ENCODE measurements around the gene CEACAM7. TPM values are rescaled to one million over a fixed set of nuclear protein-coding genes. Genes with fewer than 3 reads are reported as not detected.

CEACAM7 gene
- total RNA-seq, 1 experiment from 2014 or later, result not detected

DNA sequence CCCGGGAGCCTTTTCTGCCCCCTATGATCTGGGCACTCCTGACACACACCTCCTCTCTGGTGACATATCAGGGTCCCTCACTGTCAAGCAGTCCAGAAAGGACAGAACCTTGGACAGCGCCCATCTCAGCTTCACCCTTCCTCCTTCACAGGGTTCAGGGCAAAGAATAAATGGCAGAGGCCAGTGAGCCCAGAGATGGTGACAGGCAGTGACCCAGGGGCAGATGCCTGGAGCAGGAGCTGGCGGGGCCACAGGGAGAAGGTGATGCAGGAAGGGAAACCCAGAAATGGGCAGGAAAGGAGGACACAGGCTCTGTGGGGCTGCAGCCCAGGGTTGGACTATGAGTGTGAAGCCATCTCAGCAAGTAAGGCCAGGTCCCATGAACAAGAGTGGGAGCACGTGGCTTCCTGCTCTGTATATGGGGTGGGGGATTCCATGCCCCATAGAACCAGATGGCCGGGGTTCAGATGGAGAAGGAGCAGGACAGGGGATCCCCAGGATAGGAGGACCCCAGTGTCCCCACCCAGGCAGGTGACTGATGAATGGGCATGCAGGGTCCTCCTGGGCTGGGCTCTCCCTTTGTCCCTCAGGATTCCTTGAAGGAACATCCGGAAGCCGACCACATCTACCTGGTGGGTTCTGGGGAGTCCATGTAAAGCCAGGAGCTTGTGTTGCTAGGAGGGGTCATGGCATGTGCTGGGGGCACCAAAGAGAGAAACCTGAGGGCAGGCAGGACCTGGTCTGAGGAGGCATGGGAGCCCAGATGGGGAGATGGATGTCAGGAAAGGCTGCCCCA lies 8.5 kb upstream of the CEACAM7 start:
- no peaks in the 10 kb centered on the region for H3K79me1 ChIP-seq (ENCODE audit: insufficient read depth, low read depth, low read length, poor library complexity, severe bottlenecking)
- H3K14ac ChIP-seq (ENCODE audit: insufficient read depth, low read length), result no peak overlapping the region
- no peak overlapping the region for H2BK15ac ChIP-seq (ENCODE audit: low read depth, low read length)
- no peak overlapping the region for H4K5ac ChIP-seq (ENCODE audit: insufficient read length, low read depth, low read length)
- TF ChIP-seq, protein P1, sequence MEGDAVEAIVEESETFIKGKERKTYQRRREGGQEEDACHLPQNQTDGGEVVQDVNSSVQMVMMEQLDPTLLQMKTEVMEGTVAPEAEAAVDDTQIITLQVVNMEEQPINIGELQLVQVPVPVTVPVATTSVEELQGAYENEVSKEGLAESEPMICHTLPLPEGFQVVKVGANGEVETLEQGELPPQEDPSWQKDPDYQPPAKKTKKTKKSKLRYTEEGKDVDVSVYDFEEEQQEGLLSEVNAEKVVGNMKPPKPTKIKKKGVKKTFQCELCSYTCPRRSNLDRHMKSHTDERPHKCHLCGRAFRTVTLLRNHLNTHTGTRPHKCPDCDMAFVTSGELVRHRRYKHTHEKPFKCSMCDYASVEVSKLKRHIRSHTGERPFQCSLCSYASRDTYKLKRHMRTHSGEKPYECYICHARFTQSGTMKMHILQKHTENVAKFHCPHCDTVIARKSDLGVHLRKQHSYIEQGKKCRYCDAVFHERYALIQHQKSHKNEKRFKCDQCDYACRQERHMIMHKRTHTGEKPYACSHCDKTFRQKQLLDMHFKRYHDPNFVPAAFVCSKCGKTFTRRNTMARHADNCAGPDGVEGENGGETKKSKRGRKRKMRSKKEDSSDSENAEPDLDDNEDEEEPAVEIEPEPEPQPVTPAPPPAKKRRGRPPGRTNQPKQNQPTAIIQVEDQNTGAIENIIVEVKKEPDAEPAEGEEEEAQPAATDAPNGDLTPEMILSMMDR (conservative IDR thresholded peaks at IDR 0.05), result no peak
- no peak overlapping the region for H2BK5ac ChIP-seq (ENCODE audit: insufficient read length, low read length)
- H3K23me2 ChIP-seq (ENCODE audit: insufficient read length, low read depth, low read length, poor library complexity, severe bottlenecking), result no peaks in the 10 kb centered on the region
- no peak overlapping the region for H2AFZ ChIP-seq (ENCODE audit: low read length)
- peaks cover 82 to 96% of the 10 kb centered on the region in 2 experiments for H3K9me3 Mint-ChIP-seq
- H4K91ac ChIP-seq (ENCODE audit: insufficient read length, low read depth, low read length), result no peak overlapping the region
- H3K4me2 ChIP-seq (ENCODE audit: insufficient read depth, insufficient read length, low read length), result no peak overlapping the region
- H3K27ac Mint-ChIP-seq, result no peak overlapping the region
- peaks cover 0 to 24% (median 5%) of the 10 kb centered on the region in 3 experiments; a peak in 5 of 7 replicates for H3K36me3 Mint-ChIP-seq (ENCODE audit: insufficient read depth in 1 of 3, low read depth in 3 of 3)
- no peaks in the 10 kb centered on the region for H3K27me3 ChIP-seq (ENCODE audit: insufficient read depth, low read length)
- H3T11ph ChIP-seq (ENCODE audit: low read length), result no peak overlapping the region
- no peaks in the 10 kb centered on the region; the same call in 1 of the 2 replicates for H3K27me3 Mint-ChIP-seq (ENCODE audit: low read depth)
- H3K18ac ChIP-seq (ENCODE audit: insufficient read length, low read depth, low read length), result no peak overlapping the region
- H3K4me1 Mint-ChIP-seq, result no peaks in the 10 kb centered on the region
- DNase-seq, result peak; percentile 35
- WGBS (ENCODE audit: extremely low coverage, insufficient read length, low lambda C conversion rate), result no CpG with 5 or more reads among the region's 7 CpGs
- H3K4ac ChIP-seq (ENCODE audit: low read depth, low read length), result no peak overlapping the region
- no peak overlapping the region for H2BK12ac ChIP-seq (ENCODE audit: insufficient read length, low read depth, low read length)
- no peak overlapping the region for H3K9ac ChIP-seq (ENCODE audit: extremely low read depth, insufficient read length, low read length)
- H3K4me3 Mint-ChIP-seq, result no peak overlapping the region
- no peaks in the 10 kb centered on the region for H3K79me2 ChIP-seq (ENCODE audit: insufficient read depth, low read length)
- H4K20me1 ChIP-seq (ENCODE audit: control insufficient read depth, insufficient read depth, insufficient read length), result no peaks in the 10 kb centered on the region
- no peak overlapping the region for H2BK20ac ChIP-seq (ENCODE audit: low read depth, low read length, poor library complexity, severe bottlenecking)
- no peak overlapping the region for H3K27ac ChIP-seq (ENCODE audit: insufficient read length, low read depth, low read length)
- H2AK5ac ChIP-seq (ENCODE audit: insufficient read length, low read length), result no peak overlapping the region
- no peaks in the 10 kb centered on the region for H3K4me1 ChIP-seq (ENCODE audit: insufficient read depth, low read length)
- H3K23ac ChIP-seq (ENCODE audit: insufficient read length, low read depth, low read length), result no peak overlapping the region
- no peak overlapping the region for H2BK120ac ChIP-seq (ENCODE audit: low read depth, low read length, poor library complexity, severe bottlenecking)
- H4K8ac ChIP-seq (replicated peaks; ENCODE audit: insufficient read length, low read depth, low read length), result no peak overlapping the region
- H3K56ac ChIP-seq (ENCODE audit: insufficient read length, low read depth, low read length), result no peak overlapping the region
- H3K9me3 ChIP-seq (ENCODE audit: control insufficient read depth, low read depth, low read length), result peaks cover 46% of the 10 kb centered on the region
